ENCODE data around the gene NLN. TPM values are rescaled to one million over a fixed set of nuclear protein-coding genes. Genes with fewer than 3 reads are reported as not detected.

Gene NLN
- total and polyA plus RNA-seq, 2 of the 13 experiments (the other 11 are each of a cell fraction or from before 2014, with no cell fraction given) = 11.9 to 36.7 TPM

DNA sequence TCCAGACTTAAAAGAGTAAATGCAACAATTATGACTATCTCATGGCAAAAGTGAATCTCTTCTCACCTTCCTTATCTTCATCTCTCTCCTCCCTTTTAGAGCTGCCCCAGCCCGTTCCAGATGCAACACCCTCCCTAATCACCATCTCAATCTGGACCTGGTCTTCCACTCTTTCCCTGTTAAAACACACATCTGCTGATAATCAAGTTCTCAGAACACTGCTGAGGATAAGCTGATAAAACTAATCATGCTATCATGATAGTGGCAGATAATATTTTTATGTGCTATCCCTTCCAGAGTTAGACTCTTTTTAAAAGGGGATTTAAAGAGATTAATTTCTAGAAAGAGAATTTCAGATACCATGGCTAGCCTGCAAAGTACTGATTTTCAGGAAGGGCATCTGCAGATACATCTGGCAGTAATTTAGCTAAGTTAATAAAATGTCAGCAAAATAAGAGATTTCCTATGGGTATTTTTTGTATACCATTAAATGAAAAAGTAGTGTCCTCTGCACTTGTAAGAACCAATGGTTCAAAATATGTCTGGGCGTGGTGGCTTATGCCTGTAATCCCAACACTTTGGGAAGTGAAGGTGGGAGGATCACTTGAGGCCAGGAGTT lies 17.3 kb upstream of the NLN start (continued):
- no peak for TF ChIP-seq MAFF (IDR thresholded peaks at IDR 0.05; ENCODE audit: low read depth, low read length)
- no peak for TF ChIP-seq ZNF580 (CRISPR knock-in tag; IDR thresholded peaks at IDR 0.05; ENCODE audit: borderline replicate concordance, low read depth)
- TF ChIP-seq ZNF230 (CRISPR knock-in tag; IDR thresholded peaks at IDR 0.05) = no peak
- TF ChIP-seq SMAD9 (CRISPR knock-in tag; IDR thresholded peaks at IDR 0.05) = no peak
- no peak for TF ChIP-seq ZSCAN30 (CRISPR knock-in tag; IDR thresholded peaks at IDR 0.05)
- TF ChIP-seq ZNF460 (CRISPR knock-in tag; IDR thresholded peaks at IDR 0.05; ENCODE audit: borderline replicate concordance) = no peak
- no peak for TF ChIP-seq ZNF558 (CRISPR knock-in tag; IDR thresholded peaks at IDR 0.05; ENCODE audit: borderline replicate concordance)
- TF ChIP-seq NR2F2 (IDR thresholded peaks at IDR 0.05; ENCODE audit: borderline replicate concordance, low read depth) = no peak
- no peak for TF ChIP-seq NBN (conservative IDR thresholded peaks at IDR 0.05)
- TF ChIP-seq MEIS2 (CRISPR knock-in tag; IDR thresholded peaks at IDR 0.05) = no peak
- no peak for TF ChIP-seq ZNF710 (CRISPR knock-in tag; IDR thresholded peaks at IDR 0.05; ENCODE audit: borderline replicate concordance)
- TF ChIP-seq GLI4 (CRISPR knock-in tag; IDR thresholded peaks at IDR 0.05; ENCODE audit: borderline replicate concordance) = no peak

DNA sequence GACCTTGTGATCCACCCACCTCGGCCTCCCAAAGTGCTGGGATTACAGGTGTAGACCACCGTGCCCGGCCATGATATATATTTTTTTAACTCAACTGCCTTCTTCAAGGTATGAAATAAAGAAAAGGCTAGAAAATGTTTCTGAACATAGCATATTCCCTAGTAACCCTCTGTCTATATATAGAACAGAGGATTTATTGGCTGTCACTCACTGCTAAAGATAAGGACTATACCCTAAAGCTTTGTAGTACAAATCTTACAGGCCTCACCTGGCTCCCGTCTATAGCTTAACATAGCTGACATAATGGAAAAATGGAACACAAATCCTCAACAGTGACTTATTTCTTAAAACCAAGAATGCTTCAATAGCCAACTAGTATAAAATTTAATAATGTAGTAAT lies 14.3 kb upstream of the NLN start:
- in situ Hi-C loops (cut with HindIII; ENCODE audit: extremely low pct_ligation_motif_present, low pct_unique_long_range_greater_than_20kb) (no loop called here), intact Hi-C loops (cut with micrococcal nuclease; ENCODE audit: unreplicated experiment) (no loop called here)
- no peak overlapping the region for H3K27ac ChIP-seq (ENCODE audit: extremely low read length, insufficient read depth, low read length)
- H3K36me3 ChIP-seq (replicated peaks in 1 of 2; ENCODE audit: control insufficient read depth in 1 of 2, insufficient read depth in 2 of 2, low read length in 2 of 2) = peaks cover 4 to 22% of the 10 kb centered on the region in 2 experiments; a peak in 4 of 5 replicates
- no peaks in the 10 kb centered on the region for H4K20me1 ChIP-seq (ENCODE audit: insufficient read depth, low read length)
- H2AFZ ChIP-seq (ENCODE audit: low read length) = no peak overlapping the region
- ChIA-PET POLR2A (no interaction called here), CTCF (ENCODE audit: low intra/inter-chr PET ratio, low total read pairs) (no interaction called here)
- H3K9ac ChIP-seq (ENCODE audit: insufficient read depth, low read depth, low read length) = no peak overlapping the region
- no peak overlapping the region for H3K4me3 ChIP-seq (replicated peaks in 1 of 3; ENCODE audit: insufficient read depth in 1 of 3, low read depth in 2 of 3, low read length in 3 of 3)
- DNase-seq (ENCODE audit: low spot score) (no peak), FAIRE-seq (no peak), ATAC-seq (no peak)
- H3K27me3 ChIP-seq (ENCODE audit: control insufficient read depth in 1 of 2, insufficient read depth in 2 of 2, low read length in 2 of 2) = no peaks in the 10 kb centered on the region
- H3K79me2 ChIP-seq (ENCODE audit: insufficient read depth, low read length) = no peaks in the 10 kb centered on the region
- H3K4me2 ChIP-seq (ENCODE audit: low read depth, low read length) = no peak overlapping the region
- BruUV-seq (replicated peaks) = no TSS peak
- peaks cover 6% of the 10 kb centered on the region; the same call in 1 of the 2 replicates for H3K4me1 ChIP-seq (ENCODE audit: insufficient read depth, low read length)
- no peaks in the 10 kb centered on the region for H3K9me3 ChIP-seq (ENCODE audit: low read length)
- 100% methylated on average over 4 of the region's 4 CpGs for WGBS (ENCODE audit: low lambda C conversion rate)
- TF ChIP-seq SNAPC4 (CRISPR knock-in tag; IDR thresholded peaks at IDR 0.05) = no peak
- no peak for TF ChIP-seq TP53 (CRISPR knock-in tag; conservative IDR thresholded peaks at IDR 0.05)

All from HepG2 (cell line).